Measurements from ENCODE around the gene SDC1.

SDC1 gene

DNA sequence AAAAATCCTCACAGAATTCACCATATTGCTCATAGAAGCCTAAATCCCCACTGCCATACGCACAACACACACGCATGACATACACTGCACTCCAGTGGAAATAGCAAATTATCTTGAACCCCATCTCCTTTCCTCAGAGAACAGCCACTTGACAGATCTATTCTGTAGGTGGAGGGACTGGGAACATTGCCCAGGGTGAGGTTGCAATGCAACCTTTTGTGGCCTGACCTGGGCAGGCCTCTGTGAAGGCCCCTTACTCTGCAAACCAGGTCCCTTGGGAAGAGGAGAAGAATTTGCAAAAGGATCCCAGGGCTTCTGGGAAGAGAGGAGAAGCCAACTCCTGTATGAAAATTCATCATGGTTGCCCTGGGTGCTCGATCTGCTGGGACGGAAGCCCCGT, 51.9 kb downstream of the SDC1 start:
- no peak for DNase-seq (ENCODE audit: low read depth in 2 of 2, low spot score in 1 of 2)

- DNase-seq (ENCODE audit: low read depth in 2 of 2, low spot score in 1 of 2) = no peak
Observed at GRCh38 chr2:20172273-20173055, 52.5 kb downstream of the SDC1 start.

DNA sequence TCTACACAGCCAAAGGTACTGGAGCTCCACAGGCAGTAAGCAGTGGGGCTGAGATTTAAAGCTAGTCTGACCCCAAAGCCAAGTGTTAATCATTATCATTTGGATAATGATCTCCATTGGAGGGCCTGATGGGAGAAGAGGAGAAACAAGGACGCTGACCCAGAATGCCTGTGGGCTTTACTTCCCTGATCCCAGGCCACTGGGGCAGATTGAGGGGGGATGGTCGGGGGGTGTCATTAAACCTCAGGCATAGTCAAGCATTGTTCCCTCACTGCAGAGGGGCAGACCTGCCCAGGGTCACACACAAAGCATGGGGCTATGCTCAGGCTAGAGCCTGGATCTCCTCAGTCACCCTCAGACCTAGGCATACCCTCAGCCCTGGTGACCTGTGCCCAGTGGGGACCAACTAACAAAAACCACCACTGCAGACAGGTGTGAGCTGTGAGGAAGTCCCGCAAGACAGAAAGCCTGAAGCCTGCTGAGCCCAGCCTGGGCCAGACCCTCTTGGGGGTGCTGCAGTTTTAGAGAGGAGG, 53.4 kb downstream of the SDC1 start:
- DNase-seq (ENCODE audit: low read depth in 2 of 2, low spot score in 1 of 2) = no peak

- DNase-seq (ENCODE audit: low read depth in 2 of 2, low spot score in 1 of 2) = no peak
Observed at GRCh38 chr2:20170704-20171250, 54.2 kb downstream of the SDC1 start.

DNA sequence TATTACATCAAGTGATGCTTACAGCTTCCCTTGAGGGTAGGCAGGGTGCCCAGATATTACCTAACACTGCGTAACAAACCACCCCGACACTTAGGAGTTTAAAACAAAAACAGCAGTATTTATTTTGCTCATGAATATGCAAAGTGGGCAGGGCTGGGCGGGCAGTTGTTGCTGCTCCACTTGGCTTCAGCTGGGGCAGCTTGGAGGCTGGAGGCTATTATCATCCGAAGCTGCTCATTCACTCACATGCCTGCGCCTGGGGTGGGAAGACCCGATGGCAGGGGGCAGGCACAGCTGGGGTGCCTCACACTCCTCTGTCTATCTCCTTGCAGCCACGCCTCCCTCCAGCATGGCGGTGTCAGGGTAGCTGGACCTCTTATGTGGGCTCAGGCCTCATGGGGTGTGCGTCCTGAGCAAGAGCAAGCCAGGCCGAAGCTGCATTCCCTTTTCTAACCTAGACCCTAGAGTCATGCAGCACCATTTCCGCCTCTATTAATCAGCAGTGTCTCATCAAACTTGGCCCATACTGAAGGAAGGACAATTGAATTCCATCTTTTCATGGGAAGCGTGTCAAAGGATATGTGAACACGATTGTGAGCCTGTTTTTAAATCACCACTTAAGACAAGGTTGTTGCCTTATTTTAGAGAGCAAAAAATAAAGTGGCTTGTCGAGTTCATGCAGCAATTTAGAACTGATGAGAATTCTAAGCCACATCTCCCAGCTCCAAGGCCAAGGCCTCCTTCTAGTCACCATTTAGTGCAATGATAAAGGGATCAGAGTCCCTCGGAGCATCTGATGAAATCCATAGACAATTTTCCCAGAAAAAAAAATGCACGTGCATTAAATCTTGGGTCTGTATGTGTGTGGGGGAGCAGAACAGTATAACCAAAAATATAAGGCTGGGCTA, 54.9 kb downstream of the SDC1 start:
- no peak for DNase-seq (ENCODE audit: low read depth in 2 of 2, low spot score in 1 of 2)

- DNase-seq (ENCODE audit: low read depth in 2 of 2, low spot score in 1 of 2) = no peak
Observed at GRCh38 chr2:20168727-20169696, 55.9 kb downstream of the SDC1 start.

DNA sequence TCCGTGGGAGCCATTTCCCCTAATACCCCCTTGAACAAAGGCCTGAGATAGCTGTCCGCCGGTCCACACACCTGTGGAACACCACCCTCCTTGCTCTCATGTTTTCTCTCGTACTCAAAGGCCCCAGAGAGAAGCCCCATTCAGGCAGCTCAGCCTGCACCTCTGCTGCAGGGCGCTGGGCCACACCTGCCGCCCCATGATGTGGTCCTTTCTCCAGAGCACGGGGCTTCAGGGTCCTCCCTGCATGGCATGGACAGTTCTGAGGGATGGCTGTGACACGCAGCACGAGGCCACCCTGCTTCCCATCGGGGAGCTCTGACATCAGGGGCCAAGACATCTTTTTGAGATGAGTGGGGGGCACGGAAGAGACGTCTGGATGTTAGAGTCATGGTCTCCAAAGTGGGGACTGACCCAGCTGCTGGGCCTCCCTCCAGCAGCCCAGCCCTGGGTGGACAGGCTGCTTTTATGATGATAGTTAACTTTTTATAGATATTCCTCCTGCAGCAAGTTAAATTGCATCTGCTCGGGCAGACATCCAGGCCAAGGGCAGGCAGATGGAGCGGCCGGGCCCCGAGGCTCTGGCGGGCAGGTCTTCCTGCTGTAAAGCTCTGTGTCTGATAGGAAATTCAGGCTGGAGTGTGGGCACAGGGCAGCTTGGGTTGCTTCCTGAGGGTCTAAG, 56.7 kb downstream of the SDC1 start:
- DNase-seq (ENCODE audit: low read depth in 2 of 2, low spot score in 1 of 2) = no peak

GRCh38 chr2:20167356-20167755, 57.6 kb downstream of the SDC1 start:
- no peak for DNase-seq (ENCODE audit: low read depth in 2 of 2, low spot score in 1 of 2)

DNA sequence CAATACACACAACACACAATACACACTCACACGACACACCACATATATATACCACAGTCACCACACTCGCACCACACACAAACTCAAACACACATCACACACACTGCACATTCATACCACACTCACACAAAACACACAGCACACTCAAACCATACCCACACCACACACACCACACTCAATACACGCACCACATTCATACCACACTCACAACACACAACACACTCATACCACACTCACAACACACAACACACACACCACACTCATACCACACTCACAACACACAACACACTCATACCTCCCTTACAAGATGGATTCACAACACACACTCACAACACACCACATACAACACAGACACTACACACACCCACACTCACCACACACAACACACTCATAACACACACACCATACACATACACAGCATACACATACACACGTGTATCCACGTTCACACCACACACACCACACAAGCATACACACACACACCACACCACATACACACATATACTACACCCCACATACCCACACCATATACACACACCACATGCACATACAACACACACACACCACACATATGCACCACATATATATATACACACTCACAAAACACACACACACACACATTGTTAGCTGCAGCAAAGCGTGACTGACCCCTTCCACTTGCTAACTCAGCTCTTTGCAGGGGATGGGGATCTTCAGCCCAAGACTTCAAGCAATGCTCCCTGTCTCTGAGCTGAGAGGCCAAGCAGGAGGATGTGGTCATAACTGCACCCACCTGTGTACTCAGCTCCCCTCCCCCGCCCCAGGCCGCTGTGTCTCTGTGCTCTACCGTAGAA, 59.0 kb downstream of the SDC1 start:
- DNase-seq (ENCODE audit: low read depth in 2 of 2, low spot score in 1 of 2) = no peak

DNA sequence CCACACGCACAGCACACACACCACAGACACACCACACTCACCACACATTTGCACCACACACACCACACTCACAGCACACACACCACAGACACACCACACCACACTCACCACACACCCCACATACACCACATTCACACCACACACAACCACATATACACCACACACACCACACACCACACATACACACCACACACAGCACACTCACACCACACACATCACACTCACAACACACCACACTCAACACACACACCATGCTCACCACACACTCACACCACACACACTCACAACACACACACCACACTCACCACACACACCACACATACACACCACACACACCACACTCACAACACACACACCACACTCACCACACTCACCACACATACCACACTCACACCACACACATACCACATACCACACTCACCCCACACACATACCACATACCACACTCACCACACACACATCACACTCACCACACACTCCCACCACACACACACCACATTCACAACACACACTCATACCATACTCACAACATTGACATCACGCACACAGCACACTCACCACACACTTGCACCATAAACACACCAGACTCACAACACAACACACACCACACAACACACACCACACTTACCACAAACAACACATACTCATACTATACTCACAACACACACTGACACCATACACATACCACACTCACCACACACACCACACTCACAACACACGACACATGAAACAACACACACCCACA, 60.0 kb downstream of the SDC1 start:
- no peak for DNase-seq (ENCODE audit: low read depth in 2 of 2, low spot score in 1 of 2)

DNA sequence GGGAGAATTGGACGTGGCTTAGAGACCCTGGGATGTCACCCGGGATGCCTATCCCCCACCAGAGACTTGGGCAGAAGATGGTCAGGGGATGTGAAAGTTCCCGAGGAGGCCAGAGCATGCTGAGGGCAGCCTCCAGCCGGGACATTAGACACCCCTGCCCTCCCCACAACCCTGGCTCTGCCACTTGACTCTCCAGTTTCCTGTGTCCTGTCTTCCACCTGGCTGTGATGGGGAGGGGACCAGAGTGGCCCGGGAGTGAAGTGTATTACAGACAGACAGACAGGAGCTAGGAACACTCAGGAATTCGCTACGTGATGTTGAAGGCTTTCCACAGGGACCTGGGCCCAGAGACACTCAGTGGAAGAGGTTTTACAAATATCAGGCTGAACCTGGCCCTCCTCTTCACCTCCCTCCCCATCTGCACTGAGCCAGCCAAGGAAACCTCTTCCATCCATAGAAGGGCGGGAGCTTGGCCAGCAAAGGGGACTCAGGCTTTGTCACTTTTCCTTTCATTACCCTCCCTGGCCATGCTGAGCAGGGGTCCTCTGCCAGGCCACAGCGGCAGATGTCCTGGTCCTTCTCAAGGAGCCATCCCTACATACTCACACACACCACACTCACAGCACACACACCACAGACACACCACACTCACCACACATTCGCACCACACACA, 60.7 kb downstream of the SDC1 start:
- no peak for DNase-seq (ENCODE audit: low read depth in 2 of 2, low spot score in 1 of 2)

GRCh38 chr2:20159411-20160070, 65.4 kb downstream of the SDC1 start:
- DNase-seq (ENCODE audit: low read depth in 2 of 2, low spot score in 1 of 2) = no peak

DNA sequence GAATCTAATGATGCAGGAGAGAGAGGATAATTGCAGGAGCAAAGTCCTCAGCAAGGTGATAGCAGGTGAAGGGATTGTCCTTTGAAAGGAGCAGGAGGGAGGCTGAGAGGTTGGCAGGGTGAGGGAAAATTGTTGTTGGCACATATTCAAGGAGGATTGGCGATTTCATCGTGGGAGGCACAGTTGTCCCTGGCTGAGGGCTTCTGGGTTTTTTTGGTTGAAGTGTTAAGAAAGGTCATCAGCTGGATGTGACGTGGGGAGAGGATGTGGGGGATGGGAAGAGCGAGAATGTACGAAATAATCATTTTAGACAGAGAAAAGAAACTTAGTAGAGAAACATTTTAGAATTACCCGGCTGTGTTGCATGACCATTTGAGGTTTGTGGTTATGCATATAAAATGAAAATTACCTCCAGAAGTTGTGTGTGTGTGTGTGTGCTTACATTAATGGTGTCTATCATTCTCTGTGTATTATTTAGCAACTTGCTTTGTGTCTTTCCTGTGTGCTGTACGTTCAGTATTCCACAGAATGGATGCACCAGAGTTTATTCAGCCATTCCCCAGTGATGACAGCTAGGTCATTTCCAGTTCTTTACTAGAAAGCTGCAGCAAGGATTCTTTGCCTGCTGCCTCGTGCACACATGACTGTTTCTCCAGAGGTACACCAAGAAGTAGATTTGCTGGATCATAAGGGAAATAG, 67.6 kb downstream of the SDC1 start:
- no peak for DNase-seq (ENCODE audit: low read depth in 2 of 2, low spot score in 1 of 2)

DNA sequence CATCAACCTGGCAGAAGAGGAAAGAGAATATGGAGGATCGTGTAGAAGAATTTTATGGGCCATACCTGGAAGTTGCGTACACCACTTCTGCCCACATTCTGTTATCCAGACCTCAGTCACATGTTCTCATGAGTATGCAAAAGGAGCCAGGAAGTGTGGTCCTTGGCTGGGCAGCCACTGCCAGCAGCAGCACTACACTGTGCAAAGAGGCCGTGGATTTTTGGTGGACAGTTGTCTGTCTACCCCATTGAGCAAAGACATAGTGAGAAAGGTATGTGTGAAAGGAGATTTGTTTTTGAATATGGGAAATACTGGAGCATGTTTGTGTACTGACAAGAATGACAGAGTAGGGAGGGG, 68.1 kb downstream of the SDC1 start:
- no peak for DNase-seq (ENCODE audit: low read depth in 2 of 2, low spot score in 1 of 2)

GRCh38 chr2:20156076-20156759, 68.7 kb downstream of the SDC1 start:
- DNase-seq (ENCODE audit: low read depth in 2 of 2, low spot score in 1 of 2) = no peak

DNA sequence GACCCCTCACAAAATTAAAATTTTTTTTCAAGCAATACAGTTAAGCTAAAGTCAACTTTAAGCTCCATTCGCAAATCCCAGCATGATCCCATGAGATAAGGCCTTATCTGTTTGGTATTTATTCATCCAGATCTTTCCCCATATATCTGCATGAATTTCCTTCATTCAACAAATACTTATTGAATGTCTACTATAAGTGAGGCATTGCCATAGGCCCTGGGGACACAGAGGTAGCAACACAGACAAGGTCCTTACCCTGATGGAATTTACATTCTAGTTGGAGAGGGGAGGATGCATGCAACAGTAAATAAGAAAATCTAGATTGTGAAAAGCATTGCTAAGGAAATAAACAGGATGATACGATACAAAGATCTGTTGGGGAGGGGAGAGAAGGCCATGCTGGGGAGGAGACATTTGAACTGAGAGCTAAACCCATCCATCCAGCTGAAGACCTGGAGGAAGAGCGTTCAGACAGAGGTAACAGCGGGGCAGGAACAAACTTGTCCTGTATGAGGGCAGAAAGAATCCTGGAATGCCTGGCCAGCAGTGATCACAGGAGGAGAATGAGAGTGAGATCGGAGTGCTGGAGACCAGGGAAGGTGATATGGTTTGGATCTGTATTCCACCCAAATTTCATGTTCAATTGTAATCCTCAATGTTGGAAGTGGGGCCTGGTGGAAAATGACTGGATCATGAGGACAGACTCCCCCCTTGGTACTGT, 71.6 kb downstream of the SDC1 start:
- no peak for DNase-seq (ENCODE audit: low read depth in 2 of 2, low spot score in 1 of 2)

Data from stimulated activated CD8-positive, alpha-beta memory T cell treated with anti-CD3 and anti-CD28 coated beads, Interleukin-4, amount 100 ng/mL, for 1 hour (primary cell).